Epithelial cell of alveolus of lung (primary cell): ENCODE results near the gene LOXHD1. TPM values are rescaled to one million over a fixed set of nuclear protein-coding genes. Genes with fewer than 3 reads are reported as not detected.

Source experiments
- total RNA-seq: library from RNA; depleted of rRNA; stranded (reverse); fragments of >200 nt; gene quantifications from 2 replicates; pipeline ENCODE4 v1.2.1, GENCODE V29; 2015

The LOXHD1 gene, protein sequence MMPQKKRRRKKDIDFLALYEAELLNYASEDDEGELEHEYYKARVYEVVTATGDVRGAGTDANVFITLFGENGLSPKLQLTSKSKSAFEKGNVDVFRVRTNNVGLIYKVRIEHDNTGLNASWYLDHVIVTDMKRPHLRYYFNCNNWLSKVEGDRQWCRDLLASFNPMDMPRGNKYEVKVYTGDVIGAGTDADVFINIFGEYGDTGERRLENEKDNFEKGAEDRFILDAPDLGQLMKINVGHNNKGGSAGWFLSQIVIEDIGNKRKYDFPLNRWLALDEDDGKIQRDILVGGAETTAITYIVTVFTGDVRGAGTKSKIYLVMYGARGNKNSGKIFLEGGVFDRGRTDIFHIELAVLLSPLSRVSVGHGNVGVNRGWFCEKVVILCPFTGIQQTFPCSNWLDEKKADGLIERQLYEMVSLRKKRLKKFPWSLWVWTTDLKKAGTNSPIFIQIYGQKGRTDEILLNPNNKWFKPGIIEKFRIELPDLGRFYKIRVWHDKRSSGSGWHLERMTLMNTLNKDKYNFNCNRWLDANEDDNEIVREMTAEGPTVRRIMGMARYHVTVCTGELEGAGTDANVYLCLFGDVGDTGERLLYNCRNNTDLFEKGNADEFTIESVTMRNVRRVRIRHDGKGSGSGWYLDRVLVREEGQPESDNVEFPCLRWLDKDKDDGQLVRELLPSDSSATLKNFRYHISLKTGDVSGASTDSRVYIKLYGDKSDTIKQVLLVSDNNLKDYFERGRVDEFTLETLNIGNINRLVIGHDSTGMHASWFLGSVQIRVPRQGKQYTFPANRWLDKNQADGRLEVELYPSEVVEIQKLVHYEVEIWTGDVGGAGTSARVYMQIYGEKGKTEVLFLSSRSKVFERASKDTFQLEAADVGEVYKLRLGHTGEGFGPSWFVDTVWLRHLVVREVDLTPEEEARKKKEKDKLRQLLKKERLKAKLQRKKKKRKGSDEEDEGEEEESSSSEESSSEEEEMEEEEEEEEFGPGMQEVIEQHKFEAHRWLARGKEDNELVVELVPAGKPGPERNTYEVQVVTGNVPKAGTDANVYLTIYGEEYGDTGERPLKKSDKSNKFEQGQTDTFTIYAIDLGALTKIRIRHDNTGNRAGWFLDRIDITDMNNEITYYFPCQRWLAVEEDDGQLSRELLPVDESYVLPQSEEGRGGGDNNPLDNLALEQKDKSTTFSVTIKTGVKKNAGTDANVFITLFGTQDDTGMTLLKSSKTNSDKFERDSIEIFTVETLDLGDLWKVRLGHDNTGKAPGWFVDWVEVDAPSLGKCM (N-terminal part only)
- total RNA-seq = not detected in 2 replicates

DNA sequence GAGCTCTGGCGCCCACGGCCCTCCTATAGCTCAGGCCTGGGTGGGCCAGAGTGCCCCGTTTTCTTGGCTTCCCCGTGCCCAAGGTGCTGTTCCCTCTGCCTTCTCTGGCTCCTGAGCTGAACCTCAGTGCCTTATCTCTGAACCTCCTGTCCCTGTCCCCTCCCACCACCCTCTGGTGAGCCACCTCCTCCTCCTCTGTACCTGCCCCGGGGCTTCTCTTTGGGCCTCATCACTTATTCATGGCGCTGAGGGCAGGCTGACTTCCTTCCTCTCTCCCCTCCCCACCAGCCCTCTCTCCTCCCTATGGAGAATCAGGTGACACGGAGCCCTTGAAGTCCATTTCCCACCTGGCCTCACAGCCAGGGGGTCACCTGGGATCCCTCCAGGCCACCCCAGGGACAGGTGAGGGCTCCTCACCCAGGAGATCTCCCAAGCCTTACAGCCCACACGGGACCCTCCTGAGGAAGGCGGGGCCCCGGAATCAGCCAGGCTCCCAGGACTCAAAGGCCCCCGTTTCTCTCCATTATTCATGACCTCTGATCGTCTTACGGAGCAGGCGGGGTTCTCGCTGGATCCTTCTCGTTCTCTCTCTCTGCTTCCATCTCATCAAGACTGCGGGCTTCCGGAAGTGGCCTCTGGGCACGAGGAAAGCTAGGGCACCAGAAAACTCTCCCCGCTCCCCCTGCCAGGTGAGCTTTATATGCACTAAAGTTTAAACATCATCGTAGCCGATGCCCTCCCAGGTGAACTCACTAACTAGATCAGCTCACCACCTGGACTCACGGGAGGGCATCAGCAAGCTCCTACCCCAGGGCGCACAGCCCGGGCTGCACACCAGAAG is at the start of gene LOXHD1:
Gene LOXHD1 (minus strand): TSS at position 106 of the 841 bp plus-strand sequence. CDS start 187 bp downstream, outside the sequence.

Other genes with a start within 250 kb of the LOXHD1 start
- 0.24 TPM in 1 of 2 replicates, not detected in the other for gene ST8SIA5, start 99.8 kb upstream of the LOXHD1 start, total RNA-seq